HG02588 (cell line): Measurements from ENCODE around the gene IMP3.

ENCODE experiments used
- ATAC-seq: cut with Tn5 transposase; IDR thresholded peaks from one replicate; pipeline ENCODE4 v1.9.1; 2021; ENCODE audit warnings: mild to moderate bottlenecking, moderate library complexity; ENCODE audit not compliant: unreplicated experiment

Gene IMP3

DNA sequence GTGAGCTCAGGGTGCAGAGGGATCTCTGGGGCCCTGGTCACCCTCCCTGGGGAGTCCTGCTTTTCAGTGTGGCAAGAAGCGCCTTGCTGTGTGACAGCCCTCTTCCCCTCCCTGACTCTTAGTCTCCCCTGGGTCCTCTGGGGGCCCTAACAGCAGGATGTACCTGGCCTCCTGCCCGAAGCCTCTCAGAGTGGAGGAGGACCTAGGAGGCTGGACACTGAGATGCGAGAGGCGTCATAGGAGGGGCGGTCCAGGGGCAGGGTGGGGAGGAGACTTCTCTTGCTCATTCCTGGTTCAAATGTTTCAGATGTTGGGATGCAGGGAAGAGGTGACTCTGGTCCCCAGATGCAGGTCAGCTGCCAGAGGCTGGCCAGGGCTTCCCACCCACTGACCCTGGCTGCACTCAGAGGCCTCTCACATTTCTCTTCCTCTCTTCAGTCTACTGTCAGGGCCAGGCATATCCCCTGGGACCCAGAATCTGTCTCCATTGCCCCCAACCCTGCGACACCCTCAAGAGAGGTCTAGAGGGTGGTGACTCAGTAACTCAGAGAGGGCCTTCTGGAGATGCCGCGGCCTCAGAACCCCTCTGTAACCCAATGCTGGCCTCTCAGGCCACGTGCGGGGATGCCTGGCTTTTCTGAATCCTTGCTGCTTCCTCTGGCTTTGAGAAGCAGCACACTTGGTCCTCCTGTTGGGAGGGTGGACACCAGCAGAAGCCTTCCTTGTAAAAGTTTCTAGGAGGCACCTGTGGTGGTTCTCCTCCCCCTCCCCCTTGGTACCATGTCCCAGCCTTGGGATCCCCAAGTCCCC, 33.6 kb upstream of the IMP3 start:
- no peak for ATAC-seq

- no peak for ATAC-seq
Measured at GRCh38 chr15:75672646-75673425, 32.8 kb upstream of the IMP3 start.

- no peak for ATAC-seq
Measured at GRCh38 chr15:75671730-75672602, 31.9 kb upstream of the IMP3 start.

DNA sequence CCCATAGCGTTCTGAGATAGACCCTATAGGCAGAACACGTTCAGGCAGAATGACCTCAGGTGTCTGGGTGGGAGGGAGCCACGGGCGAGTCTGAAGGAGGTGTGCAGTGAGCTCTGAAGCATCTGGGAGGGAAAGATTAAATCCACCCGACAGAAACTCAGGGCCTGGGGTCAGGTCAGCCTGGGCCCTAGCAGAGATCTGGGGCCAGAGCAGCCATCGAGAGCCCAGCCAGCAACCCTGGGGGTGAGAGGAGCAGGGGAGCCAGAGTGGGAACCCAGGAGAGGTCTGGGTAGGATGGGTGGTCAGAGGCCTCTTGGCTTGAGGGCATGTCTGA, 29.8 kb upstream of the IMP3 start:
- no peak for ATAC-seq

DNA sequence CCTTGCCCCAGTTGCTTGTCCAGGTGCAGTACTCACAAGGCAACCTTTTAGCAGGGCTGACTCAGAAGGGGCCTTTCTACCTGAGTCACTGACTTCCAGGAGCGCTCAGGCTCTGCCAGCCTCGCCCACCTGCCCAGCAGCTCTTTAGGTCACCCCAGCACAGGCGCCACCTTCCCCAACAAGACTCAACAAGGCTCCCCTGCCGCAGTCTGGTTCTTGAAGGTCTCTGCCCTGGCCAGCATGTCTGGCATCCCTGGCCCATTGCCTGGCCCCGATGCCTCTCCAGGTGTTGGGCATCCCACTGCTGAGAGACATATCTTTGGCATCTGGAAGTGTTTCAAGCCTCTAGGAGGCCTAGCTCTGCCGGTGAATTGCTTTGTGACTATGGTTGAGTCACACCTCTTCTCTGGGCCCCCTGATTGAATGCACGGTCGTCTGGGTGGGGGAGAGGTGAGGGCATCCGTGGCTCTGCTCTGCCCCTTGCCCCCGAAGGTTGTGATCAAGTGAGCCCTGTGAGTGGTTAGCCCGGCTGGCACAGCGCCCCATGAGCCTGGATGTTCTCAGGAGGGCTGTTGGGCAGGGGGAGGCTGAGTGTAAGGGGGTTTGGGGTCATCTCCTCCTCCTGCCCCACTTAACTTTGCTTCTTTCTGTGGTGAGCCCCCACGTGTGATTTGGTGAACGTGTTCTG, 29.3 kb upstream of the IMP3 start:
- ATAC-seq, result no peak

GRCh38 chr15:75666823-75667501, 26.9 kb upstream of the IMP3 start:
- ATAC-seq, result no peak

DNA sequence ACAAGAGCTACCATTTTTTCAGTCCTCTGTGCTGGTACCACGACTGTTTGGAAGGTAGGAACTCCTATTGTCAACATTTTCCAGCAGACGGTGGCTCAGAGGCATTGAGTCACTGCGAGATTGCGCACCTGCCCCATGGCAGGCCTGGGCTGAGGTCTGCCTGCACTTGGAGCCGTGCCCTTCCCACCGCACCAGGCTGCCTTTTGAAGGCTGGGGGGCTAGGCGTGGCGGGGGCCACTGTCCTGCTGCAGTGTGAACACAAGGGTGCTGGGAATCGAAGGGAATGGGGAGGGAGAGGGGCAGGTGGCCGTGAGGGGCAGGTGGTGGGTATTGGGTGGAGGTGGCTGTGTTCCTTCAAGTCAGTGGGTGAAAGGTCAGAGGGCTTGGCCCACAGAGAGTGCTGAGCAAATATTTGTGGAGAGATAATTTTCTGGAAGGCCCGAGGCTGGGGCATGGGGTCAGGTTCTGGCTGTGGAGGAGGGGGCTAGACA, 24.0 kb upstream of the IMP3 start:
- ATAC-seq, result no peak

GRCh38 chr15:75662823-75663519, 22.9 kb upstream of the IMP3 start:
- ATAC-seq, result no peak

- ATAC-seq, result no peak
Measured at GRCh38 chr15:75661756-75662140, 21.7 kb upstream of the IMP3 start.

DNA sequence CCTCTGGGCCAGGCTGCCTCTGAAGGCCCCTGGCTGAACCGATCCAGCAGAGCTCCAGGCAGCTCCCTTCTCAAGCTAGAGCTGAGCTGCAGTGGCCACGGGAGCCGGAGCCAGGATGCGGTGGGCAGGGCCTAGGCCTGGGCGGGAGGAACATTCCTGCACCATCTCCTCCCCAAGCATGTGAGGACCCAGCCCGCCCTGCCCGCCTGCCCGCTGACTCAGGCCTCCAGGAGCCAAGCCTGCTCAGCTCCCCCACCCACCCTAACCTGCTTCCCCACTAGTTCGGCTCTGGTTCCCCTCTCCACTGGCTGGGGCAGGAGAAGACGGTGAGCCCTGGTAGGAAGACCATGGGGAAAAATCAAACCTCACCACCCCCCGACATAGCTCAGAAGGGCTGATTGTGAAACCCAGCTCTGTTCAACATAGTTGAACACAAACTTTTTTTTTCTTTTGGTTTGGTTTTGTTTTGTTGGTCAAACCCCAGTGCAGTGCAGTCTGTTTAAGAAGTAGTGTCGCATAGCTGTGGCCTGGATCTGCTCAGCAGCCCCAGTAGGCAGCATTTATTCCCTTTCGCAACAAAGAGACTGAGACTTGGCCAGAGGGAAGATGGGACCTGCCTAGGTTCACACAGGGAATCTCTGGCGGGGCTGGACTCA, 21.2 kb upstream of the IMP3 start:
- no peak for ATAC-seq

- no peak for ATAC-seq
Measured at GRCh38 chr15:75659928-75660645, 20.1 kb upstream of the IMP3 start.

GRCh38 chr15:75659141-75659771, 19.2 kb upstream of the IMP3 start:
- no peak for ATAC-seq

- no peak for ATAC-seq
Measured at GRCh38 chr15:75656813-75657212, 16.8 kb upstream of the IMP3 start.

DNA sequence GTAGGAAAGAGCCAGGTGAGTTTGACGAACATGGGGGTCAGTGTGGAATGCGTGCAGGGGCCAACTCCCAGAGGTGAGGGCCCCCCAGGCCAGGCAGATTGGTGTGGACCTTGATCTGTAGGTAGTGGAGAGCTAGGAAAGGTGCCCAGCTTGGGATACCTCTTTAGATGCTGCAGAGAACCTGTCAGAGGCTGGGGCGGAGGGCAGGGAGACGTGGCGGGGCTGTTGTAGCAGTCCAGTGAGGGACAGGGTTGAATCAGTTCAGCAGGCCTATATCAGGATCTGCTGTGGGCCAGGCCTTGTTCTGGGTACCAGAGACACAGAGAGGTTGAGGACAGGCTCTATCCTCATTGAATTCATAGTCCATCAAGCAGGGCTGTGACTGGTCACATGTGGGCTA, 16.3 kb upstream of the IMP3 start:
- ATAC-seq, result no peak

GRCh38 chr15:75655931-75656330, 15.9 kb upstream of the IMP3 start:
- ATAC-seq, result no peak

- no peak for ATAC-seq
Measured at GRCh38 chr15:75654201-75654907, 14.3 kb upstream of the IMP3 start.

DNA sequence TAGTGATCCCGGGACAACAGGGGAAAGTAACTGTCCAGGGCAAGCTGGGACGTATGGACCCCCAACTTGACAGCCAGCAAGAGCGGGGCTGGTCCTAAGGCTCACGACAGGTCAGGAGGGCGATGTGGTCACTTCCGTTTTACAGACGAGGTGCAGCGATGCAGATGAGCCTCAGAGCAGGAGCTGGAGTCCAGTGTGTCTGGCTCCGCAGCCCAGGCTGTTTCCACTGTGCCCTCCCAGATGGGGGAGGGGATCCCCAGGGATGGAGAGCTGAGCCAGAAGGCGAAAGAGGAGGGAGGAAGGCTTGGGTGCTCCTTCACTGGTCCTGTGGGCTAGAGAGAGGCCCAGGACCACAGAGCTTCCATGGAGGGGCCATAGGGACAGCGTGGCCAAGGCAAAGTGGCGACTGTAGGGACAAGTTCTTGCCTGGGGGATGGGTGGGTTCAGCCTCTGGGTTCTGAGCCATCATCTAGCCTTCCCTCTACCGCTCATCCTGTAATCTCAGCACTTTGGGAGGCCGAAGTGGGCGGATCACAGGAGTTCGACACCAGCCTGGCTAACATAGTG, 13.4 kb upstream of the IMP3 start:
- ATAC-seq, result no peak
